GM19239 (cell line): ENCODE results near the gene LAMB1.
"Not testable (repeated sequence)": the region's sequence is repeated elsewhere in the genome, so short reads cannot be mapped to it uniquely, and the experiment has no call there.

ENCODE experiments used
- DNase-seq: peaks from one replicate; pipeline ENCODE4 v3.0.0; 2011; ENCODE audit warnings: low spot score; ENCODE audit not compliant: insufficient read length
- FAIRE-seq: peaks from 2 replicates; lab custom pipeline; 2011; peaks lifted over from hg19 to GRCh38; lab: Jason Lieb, UNC

LAMB1 gene

GRCh38 chr7:107976620-107977019, 26.3 kb downstream of the LAMB1 start:
- FAIRE-seq (no peak), DNase-seq (no peak)

- DNase-seq (no peak), FAIRE-seq (no peak)
These were observed 27.5 kb downstream of the LAMB1 start for GRCh38 chr7:107975394-107976013.

GRCh38 chr7:107973861-107974260, 29.1 kb downstream of the LAMB1 start:
- FAIRE-seq (no peak), DNase-seq (no peak)

GRCh38 chr7:107972941-107973376, 30.0 kb downstream of the LAMB1 start:
- FAIRE-seq (no peak), DNase-seq (no peak)

GRCh38 chr7:107972075-107972482, 30.9 kb downstream of the LAMB1 start:
- DNase-seq (no peak), FAIRE-seq (no peak)

GRCh38 chr7:107971613-107972012, 31.3 kb downstream of the LAMB1 start:
- DNase-seq (no peak), FAIRE-seq (no peak)

GRCh38 chr7:107971100-107971499, 31.9 kb downstream of the LAMB1 start:
- FAIRE-seq (no peak), DNase-seq (no peak)

GRCh38 chr7:107969856-107970255, 33.1 kb downstream of the LAMB1 start:
- FAIRE-seq, result no peak

GRCh38 chr7:107968449-107968848, 34.5 kb downstream of the LAMB1 start:
- no peak for DNase-seq
- no peak for FAIRE-seq

More at GRCh38 chr7:107969856-107970255, 33.1 kb downstream of the LAMB1 start:
- no peak for DNase-seq

GRCh38 chr7:107967420-107967819, 35.5 kb downstream of the LAMB1 start:
- DNase-seq, result no peak
- no peak for FAIRE-seq

- DNase-seq (no peak), FAIRE-seq (no peak)
These were observed 36.2 kb downstream of the LAMB1 start for GRCh38 chr7:107966711-107967110.

- FAIRE-seq (no peak), DNase-seq (no peak)
These were observed 38.5 kb downstream of the LAMB1 start for GRCh38 chr7:107964510-107964909.

GRCh38 chr7:107962817-107963216, 40.1 kb downstream of the LAMB1 start:
- DNase-seq (no peak), FAIRE-seq (no peak)

- FAIRE-seq (no peak), DNase-seq (no peak)
These were observed 41.6 kb downstream of the LAMB1 start for GRCh38 chr7:107961405-107961804.

GRCh38 chr7:107960272-107960671, 42.7 kb downstream of the LAMB1 start:
- FAIRE-seq, result no peak
- DNase-seq, result no peak

- DNase-seq (no peak), FAIRE-seq (no peak)
These were observed 43.4 kb downstream of the LAMB1 start for GRCh38 chr7:107959527-107959898.

- DNase-seq, result no peak
- no peak for FAIRE-seq
These were observed 44.0 kb downstream of the LAMB1 start for GRCh38 chr7:107958764-107959526.

- FAIRE-seq, result no peak
- DNase-seq, result no peak
These were observed 45.5 kb downstream of the LAMB1 start for GRCh38 chr7:107957436-107957835.

- not testable (repeated sequence) for FAIRE-seq
These were observed 46.0 kb downstream of the LAMB1 start for GRCh38 chr7:107956950-107957349.

GRCh38 chr7:107955394-107955793, 47.6 kb downstream of the LAMB1 start:
- FAIRE-seq, result no peak

More at GRCh38 chr7:107956950-107957349, 46.0 kb downstream of the LAMB1 start:
- DNase-seq, result not testable (repeated sequence)

GRCh38 chr7:107953924-107954303, 49.0 kb downstream of the LAMB1 start:
- FAIRE-seq (no peak), DNase-seq (no peak)

More at GRCh38 chr7:107955394-107955793, 47.6 kb downstream of the LAMB1 start:
- no peak for DNase-seq
